ENCODE data around the gene UBAC2.

DNA sequence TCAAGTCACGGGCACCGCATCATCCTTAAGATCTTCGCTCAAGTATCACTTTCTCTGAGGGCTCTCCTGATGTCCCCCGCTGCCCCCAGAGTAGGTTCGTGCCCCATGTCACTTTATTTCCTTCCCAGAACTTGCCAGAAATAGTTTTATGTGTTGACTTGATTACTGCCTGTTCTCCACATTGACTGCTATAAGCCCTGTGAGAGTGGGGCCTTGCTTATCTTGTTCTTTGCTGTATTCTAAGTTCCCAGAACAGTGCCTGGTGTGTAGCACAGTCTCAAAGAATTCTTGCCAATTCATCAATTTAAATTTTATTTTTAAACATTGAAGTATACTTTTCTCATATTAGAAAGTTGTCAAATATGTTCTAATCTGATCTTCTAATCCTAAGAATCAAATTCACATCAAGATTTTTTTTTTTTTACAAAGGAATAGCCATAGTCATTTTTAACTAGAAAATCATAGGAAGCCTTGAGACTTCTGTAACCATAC is 138.6 kb downstream of the UBAC2 start:
- TF ChIP-seq, protein P1, sequence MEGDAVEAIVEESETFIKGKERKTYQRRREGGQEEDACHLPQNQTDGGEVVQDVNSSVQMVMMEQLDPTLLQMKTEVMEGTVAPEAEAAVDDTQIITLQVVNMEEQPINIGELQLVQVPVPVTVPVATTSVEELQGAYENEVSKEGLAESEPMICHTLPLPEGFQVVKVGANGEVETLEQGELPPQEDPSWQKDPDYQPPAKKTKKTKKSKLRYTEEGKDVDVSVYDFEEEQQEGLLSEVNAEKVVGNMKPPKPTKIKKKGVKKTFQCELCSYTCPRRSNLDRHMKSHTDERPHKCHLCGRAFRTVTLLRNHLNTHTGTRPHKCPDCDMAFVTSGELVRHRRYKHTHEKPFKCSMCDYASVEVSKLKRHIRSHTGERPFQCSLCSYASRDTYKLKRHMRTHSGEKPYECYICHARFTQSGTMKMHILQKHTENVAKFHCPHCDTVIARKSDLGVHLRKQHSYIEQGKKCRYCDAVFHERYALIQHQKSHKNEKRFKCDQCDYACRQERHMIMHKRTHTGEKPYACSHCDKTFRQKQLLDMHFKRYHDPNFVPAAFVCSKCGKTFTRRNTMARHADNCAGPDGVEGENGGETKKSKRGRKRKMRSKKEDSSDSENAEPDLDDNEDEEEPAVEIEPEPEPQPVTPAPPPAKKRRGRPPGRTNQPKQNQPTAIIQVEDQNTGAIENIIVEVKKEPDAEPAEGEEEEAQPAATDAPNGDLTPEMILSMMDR (IDR thresholded peaks at IDR 0.05; ENCODE audit: low read length): no peak
- no peak for TF ChIP-seq EZH2 (IDR thresholded peaks at IDR 0.05; ENCODE audit: borderline replicate concordance, low read length)

Data from OCI-LY1 (cell line).